ENCODE measurements around the gene CCR7.

GRCh38 chr17:40605306-40605705 lies 40.0 kb upstream of the CCR7 start:
- TF ChIP-seq CTCF (IDR thresholded peaks at IDR 0.05; ENCODE audit: low read length) (no peak), EZH2 (optimal IDR thresholded peaks at IDR 0.05; ENCODE audit: low read depth, low read length) (no peak), EZH2phosphoT487 (IDR thresholded peaks at IDR 0.05; ENCODE audit: low read length) (no peak)
